ENCODE measurements around the gene ARHGEF11. TPM values are rescaled to one million over a fixed set of nuclear protein-coding genes. Genes with fewer than 3 reads are reported as not detected.

Gene ARHGEF11
- total and polyA plus RNA-seq, 9 of the 15 experiments (the other 6 are each of a cell fraction or from before 2014, with no cell fraction given) = 0.14 to 15.5 (median 9.0) TPM

DNA sequence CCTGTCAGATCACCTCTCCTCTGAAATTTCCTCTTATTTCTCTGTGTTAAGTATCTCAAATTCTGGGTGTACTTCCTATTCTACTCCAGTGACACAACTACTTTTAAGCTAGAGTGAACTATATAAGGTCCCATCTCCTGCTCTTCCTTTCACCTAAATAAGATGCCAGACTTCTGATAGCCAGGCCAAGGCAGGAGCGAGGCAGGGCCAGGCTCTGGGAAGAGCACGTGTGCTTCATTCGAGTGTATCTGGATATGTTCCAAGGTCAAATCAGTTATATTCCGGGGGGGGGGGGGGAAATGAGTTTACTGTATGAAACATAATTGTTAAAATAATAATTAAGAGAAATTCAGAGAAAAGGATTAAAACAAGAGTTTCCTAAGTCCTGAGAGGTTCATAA is 65.0 kb downstream of the ARHGEF11 start:
- no peaks in the 10 kb centered on the region for H3K9me3 ChIP-seq (replicated peaks; ENCODE audit: control insufficient read depth, insufficient read depth, low read depth, low read length)
- H3K9me1 ChIP-seq (ENCODE audit: control insufficient read depth, insufficient read depth, low read length) = no peaks in the 10 kb centered on the region
- intact Hi-C loops (cut with micrococcal nuclease) (no loop called here), in situ Hi-C loops (cut with MboI) (no loop called here)
- no peak for ATAC-seq
- CTCF ChIA-PET (ENCODE audit: low intra/inter-chr PET ratio) = no interaction called here
- no peaks in the 10 kb centered on the region for H4K20me1 ChIP-seq (replicated peaks; ENCODE audit: control insufficient read depth, insufficient read depth, low read length)
- no peak for FAIRE-seq
- 54% methylated on average over 4 of the region's 4 CpGs for WGBS (ENCODE audit: insufficient coverage, low coverage, missing lambda C conversion rate)
- H3K9ac ChIP-seq (ENCODE audit: insufficient read depth in 1 of 2, low read depth in 2 of 2, low read length in 2 of 2) = no peak overlapping the region
- no TSS peak for BruUV-seq (replicated peaks)
- H3K27me3 ChIP-seq (ENCODE audit: control insufficient read depth in 2 of 2, insufficient read depth in 2 of 2, low read length in 2 of 2) = no peaks in the 10 kb centered on the region
- POLR2A ChIA-PET = interaction anchor here (0.7 to 2.5 kb wide), 3 partner anchors 14 to 297 kb away, joined by 3 to 8 read pairs (median 3); no protein-coding TSS in a partner anchor
- DNase-seq (ENCODE audit: extremely low read depth in 1 of 4, low spot score in 3 of 4) = peak in 1 of 4 experiments; percentile 26
- H3K4me3 ChIP-seq = no peak overlapping the region
- H3K4me1 ChIP-seq (replicated peaks in 1 of 2; ENCODE audit: control insufficient read depth in 2 of 2, insufficient read depth in 2 of 2, low read length in 2 of 2) = no peaks in the 10 kb centered on the region
- peaks cover 42% of the 10 kb centered on the region for H3K36me3 ChIP-seq (ENCODE audit: control insufficient read depth, insufficient read depth, low read length)
- no peak overlapping the region for H3K4me2 ChIP-seq (ENCODE audit: insufficient read depth, low read length)
- no peak overlapping the region for H3K27ac ChIP-seq (ENCODE audit: extremely low read depth, low read depth, low read length)
- TF ChIP-seq, protein P1, sequence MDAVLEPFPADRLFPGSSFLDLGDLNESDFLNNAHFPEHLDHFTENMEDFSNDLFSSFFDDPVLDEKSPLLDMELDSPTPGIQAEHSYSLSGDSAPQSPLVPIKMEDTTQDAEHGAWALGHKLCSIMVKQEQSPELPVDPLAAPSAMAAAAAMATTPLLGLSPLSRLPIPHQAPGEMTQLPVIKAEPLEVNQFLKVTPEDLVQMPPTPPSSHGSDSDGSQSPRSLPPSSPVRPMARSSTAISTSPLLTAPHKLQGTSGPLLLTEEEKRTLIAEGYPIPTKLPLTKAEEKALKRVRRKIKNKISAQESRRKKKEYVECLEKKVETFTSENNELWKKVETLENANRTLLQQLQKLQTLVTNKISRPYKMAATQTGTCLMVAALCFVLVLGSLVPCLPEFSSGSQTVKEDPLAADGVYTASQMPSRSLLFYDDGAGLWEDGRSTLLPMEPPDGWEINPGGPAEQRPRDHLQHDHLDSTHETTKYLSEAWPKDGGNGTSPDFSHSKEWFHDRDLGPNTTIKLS (IDR thresholded peaks at IDR 0.05; ENCODE audit: borderline replicate concordance, low read depth) = no peak
- TF ChIP-seq MTF1 (CRISPR knock-in tag; IDR thresholded peaks at IDR 0.05; ENCODE audit: borderline replicate concordance) (no peak), ATF7 (IDR thresholded peaks at IDR 0.05) (no peak)
- H3K79me2 ChIP-seq (ENCODE audit: control insufficient read depth, insufficient read depth, low read length) = no peaks in the 10 kb centered on the region
- no peak overlapping the region for H2AFZ ChIP-seq (ENCODE audit: low read depth, low read length)

DNA sequence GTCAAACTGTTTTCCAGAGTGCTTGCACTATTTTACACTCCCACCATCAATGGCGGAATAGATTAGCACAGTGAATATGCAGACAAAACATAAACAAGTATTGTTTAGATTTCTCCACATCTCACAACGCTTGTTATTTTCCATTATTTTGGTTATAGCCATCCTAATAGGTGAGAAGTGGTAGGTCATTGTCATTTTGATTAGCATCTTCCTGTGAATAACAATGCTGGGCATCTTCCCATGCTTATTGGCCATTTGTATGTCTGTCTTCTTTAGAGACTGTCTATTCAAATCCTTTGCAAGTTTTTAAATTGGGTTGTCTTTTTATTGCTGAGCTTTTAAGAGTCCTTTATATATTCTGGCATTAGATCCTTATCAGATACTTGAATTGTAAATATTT is 70.5 kb downstream of the ARHGEF11 start:
- Histone ChIP-seq H2AFZ (ENCODE audit: low read depth, low read length) (no peak overlapping the region), H3K4me1 (replicated peaks in 1 of 2; ENCODE audit: control insufficient read depth in 2 of 2, insufficient read depth in 2 of 2, low read length in 2 of 2) (peaks cover 0 to 3% of the 10 kb centered on the region in 2 experiments; a peak in 1 of 5 replicates), H3K27ac (ENCODE audit: extremely low read depth, low read depth, low read length) (no peak overlapping the region), H3K79me2 (ENCODE audit: control insufficient read depth, insufficient read depth, low read length) (no peaks in the 10 kb centered on the region), H3K9ac (ENCODE audit: insufficient read depth in 1 of 2, low read depth in 2 of 2, low read length in 2 of 2) (no peak overlapping the region), H3K9me3 (replicated peaks; ENCODE audit: control insufficient read depth, insufficient read depth, low read depth, low read length) (no peaks in the 10 kb centered on the region), H3K4me2 (ENCODE audit: insufficient read depth, low read length) (no peak overlapping the region), H3K36me3 (ENCODE audit: control insufficient read depth, insufficient read depth, low read length) (peaks cover 42% of the 10 kb centered on the region), H3K9me1 (ENCODE audit: control insufficient read depth, insufficient read depth, low read length) (no peaks in the 10 kb centered on the region), H3K27me3 (ENCODE audit: control insufficient read depth in 2 of 2, insufficient read depth in 2 of 2, low read length in 2 of 2) (no peaks in the 10 kb centered on the region), H4K20me1 (replicated peaks; ENCODE audit: control insufficient read depth, insufficient read depth, low read length) (no peaks in the 10 kb centered on the region), H3K4me3 (no peak overlapping the region)
- ATAC-seq = no peak
- no peak for FAIRE-seq
- DNase-seq (ENCODE audit: extremely low read depth in 1 of 4, low spot score in 3 of 4) = no peak
- intact Hi-C loops (cut with micrococcal nuclease) (no loop called here), in situ Hi-C loops (cut with MboI) (no loop called here)
- 65% methylated on average over 2 of the region's 2 CpGs for WGBS (ENCODE audit: insufficient coverage, low coverage, missing lambda C conversion rate)
- ChIA-PET CTCF (ENCODE audit: low intra/inter-chr PET ratio) (no interaction called here), POLR2A (interaction anchor here (1.2 to 1.3 kb wide), 2 partner anchors 10 to 20 kb away, joined by 3 read pairs; no protein-coding TSS in a partner anchor)
- TF ChIP-seq SREBF2 (CRISPR knock-in tag; IDR thresholded peaks at IDR 0.05) (no peak), CBFB (CRISPR knock-in tag; IDR thresholded peaks at IDR 0.05) (no peak), ZNF253 (CRISPR knock-in tag; conservative IDR thresholded peaks at IDR 0.05) (no peak), CHCHD3 (CRISPR knock-in tag; IDR thresholded peaks at IDR 0.05) (no peak), NUFIP1 (IDR thresholded peaks at IDR 0.05; ENCODE audit: partially characterized antibody) (no peak), ZNF146 (CRISPR knock-in tag; IDR thresholded peaks at IDR 0.05; ENCODE audit: unreplicated experiment) (no peak), JUND (IDR thresholded peaks at IDR 0.05; ENCODE audit: borderline replicate concordance, low read depth, low read length) (no peak), JUND (tag; IDR thresholded peaks at IDR 0.05; ENCODE audit: borderline replicate concordance, low read depth, low read length) (no peak), EP400 (IDR thresholded peaks at IDR 0.05) (no peak)
- TF ChIP-seq, protein P2, sequence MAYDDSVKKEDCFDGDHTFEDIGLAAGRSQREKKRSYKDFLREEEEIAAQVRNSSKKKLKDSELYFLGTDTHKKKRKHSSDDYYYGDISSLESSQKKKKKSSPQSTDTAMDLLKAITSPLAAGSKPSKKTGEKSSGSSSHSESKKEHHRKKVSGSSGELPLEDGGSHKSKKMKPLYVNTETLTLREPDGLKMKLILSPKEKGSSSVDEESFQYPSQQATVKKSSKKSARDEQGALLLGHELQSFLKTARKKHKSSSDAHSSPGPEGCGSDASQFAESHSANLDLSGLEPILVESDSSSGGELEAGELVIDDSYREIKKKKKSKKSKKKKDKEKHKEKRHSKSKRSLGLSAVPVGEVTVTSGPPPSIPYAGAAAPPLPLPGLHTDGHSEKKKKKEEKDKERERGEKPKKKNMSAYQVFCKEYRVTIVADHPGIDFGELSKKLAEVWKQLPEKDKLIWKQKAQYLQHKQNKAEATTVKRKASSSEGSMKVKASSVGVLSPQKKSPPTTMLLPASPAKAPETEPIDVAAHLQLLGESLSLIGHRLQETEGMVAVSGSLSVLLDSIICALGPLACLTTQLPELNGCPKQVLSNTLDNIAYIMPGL (CRISPR knock-in tag; IDR thresholded peaks at IDR 0.05) = no peak
- no TSS peak for BruUV-seq (replicated peaks)

All from K562 (cell line).